ENCODE data around the gene CD8B. TPM values are rescaled to one million over a fixed set of nuclear protein-coding genes. Genes with fewer than 3 reads are reported as not detected.

CD8B gene
- polyA plus RNA-seq, 1 donor from 2014 or later, result not detected

DNA sequence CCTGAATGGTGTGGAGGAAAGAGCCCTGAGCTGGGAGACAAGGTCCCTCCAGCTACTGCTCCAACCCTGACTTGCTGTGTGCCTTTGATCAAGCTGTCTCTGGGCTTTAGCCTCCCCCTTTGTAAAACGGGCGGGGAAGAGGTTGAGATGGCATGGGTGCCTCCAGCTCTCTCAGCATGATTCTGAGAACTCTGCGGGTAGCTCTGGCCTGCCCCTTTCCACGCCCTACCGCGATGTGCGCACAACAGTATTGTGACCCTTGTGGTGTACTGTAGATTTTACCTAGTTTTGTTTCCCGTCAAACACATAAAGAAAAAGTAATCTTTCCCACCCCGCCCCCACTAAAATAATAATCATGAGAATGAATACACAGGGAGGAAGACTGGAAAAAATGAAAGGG, 76.2 kb downstream of the CD8B start:
- Histone ChIP-seq H3K4me3 (ENCODE audit: low read length) (no peak overlapping the region), H4K20me1 (ENCODE audit: insufficient read depth) (no peaks in the 10 kb centered on the region), H3K9me3 (ENCODE audit: low read length) (no peaks in the 10 kb centered on the region), H2AFZ (ENCODE audit: low read depth, low read length) (no peak overlapping the region), H3F3A (ENCODE audit: insufficient read depth, low read length, poor library complexity, severe bottlenecking) (no peaks in the 10 kb centered on the region), H3K9me2 (ENCODE audit: insufficient read depth, low read length) (no peaks in the 10 kb centered on the region), H3K36me3 (ENCODE audit: insufficient read depth, low read length) (no peaks in the 10 kb centered on the region), H3K9ac (ENCODE audit: low read length) (no peak overlapping the region), H3K27me3 (ENCODE audit: insufficient read depth, low read depth, low read length) (peaks cover 34% of the 10 kb centered on the region), H3K79me2 (replicated peaks; ENCODE audit: insufficient read depth, low read length) (no peaks in the 10 kb centered on the region), H3K4me2 (ENCODE audit: low read length) (no peak overlapping the region), H3K27ac (ENCODE audit: low read length) (no peak overlapping the region)
- TF ChIP-seq MXI1 (conservative IDR thresholded peaks at IDR 0.05; ENCODE audit: poor library complexity, severe bottlenecking), result no peak
- TF ChIP-seq EZH2 (IDR thresholded peaks at IDR 0.05; ENCODE audit: borderline replicate concordance, insufficient read depth, low read length, poor library complexity, severe bottlenecking), result no peak
- TF ChIP-seq REST (IDR thresholded peaks at IDR 0.05; ENCODE audit: borderline replicate concordance), result no peak
- TF ChIP-seq RAD21 (conservative IDR thresholded peaks at IDR 0.05), result no peak
- no peak for TF ChIP-seq POLR2AphosphoS5 (IDR thresholded peaks at IDR 0.05)
- TF ChIP-seq SMC3 (conservative IDR thresholded peaks at IDR 0.05; ENCODE audit: poor library complexity), result no peak
- no peak for TF ChIP-seq EP300 (conservative IDR thresholded peaks at IDR 0.05; ENCODE audit: poor library complexity, severe bottlenecking)
- TF ChIP-seq, protein P1, sequence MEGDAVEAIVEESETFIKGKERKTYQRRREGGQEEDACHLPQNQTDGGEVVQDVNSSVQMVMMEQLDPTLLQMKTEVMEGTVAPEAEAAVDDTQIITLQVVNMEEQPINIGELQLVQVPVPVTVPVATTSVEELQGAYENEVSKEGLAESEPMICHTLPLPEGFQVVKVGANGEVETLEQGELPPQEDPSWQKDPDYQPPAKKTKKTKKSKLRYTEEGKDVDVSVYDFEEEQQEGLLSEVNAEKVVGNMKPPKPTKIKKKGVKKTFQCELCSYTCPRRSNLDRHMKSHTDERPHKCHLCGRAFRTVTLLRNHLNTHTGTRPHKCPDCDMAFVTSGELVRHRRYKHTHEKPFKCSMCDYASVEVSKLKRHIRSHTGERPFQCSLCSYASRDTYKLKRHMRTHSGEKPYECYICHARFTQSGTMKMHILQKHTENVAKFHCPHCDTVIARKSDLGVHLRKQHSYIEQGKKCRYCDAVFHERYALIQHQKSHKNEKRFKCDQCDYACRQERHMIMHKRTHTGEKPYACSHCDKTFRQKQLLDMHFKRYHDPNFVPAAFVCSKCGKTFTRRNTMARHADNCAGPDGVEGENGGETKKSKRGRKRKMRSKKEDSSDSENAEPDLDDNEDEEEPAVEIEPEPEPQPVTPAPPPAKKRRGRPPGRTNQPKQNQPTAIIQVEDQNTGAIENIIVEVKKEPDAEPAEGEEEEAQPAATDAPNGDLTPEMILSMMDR (IDR thresholded peaks at IDR 0.05; ENCODE audit: poor library complexity, severe bottlenecking), result no peak
- no peak for TF ChIP-seq TAF1 (IDR thresholded peaks at IDR 0.05; ENCODE audit: low read depth)

- no peaks in the 10 kb centered on the region for H3K36me3 ChIP-seq (ENCODE audit: insufficient read depth, low read length)
- H3K27ac ChIP-seq (ENCODE audit: low read length), result no peak overlapping the region
- H3K9ac ChIP-seq (ENCODE audit: low read length), result no peak overlapping the region
- no peaks in the 10 kb centered on the region for H3K9me3 ChIP-seq (ENCODE audit: low read length)
- no peak overlapping the region for H3K4me3 ChIP-seq (ENCODE audit: low read length)
- H4K20me1 ChIP-seq (ENCODE audit: insufficient read depth), result no peaks in the 10 kb centered on the region
- H3F3A ChIP-seq (ENCODE audit: insufficient read depth, low read length, poor library complexity, severe bottlenecking), result no peaks in the 10 kb centered on the region
- H2AFZ ChIP-seq (ENCODE audit: low read depth, low read length), result no peak overlapping the region
- H3K27me3 ChIP-seq (ENCODE audit: insufficient read depth, low read depth, low read length), result peaks cover 17% of the 10 kb centered on the region
- no peak overlapping the region for H3K4me2 ChIP-seq (ENCODE audit: low read length)
- H3K9me2 ChIP-seq (ENCODE audit: insufficient read depth, low read length), result no peaks in the 10 kb centered on the region
- TF ChIP-seq EP300 (conservative IDR thresholded peaks at IDR 0.05; ENCODE audit: poor library complexity, severe bottlenecking), result no peak
- no peak for TF ChIP-seq MXI1 (conservative IDR thresholded peaks at IDR 0.05; ENCODE audit: poor library complexity, severe bottlenecking)
- TF ChIP-seq SMC3 (conservative IDR thresholded peaks at IDR 0.05; ENCODE audit: poor library complexity), result no peak
- TF ChIP-seq, protein P1 (IDR thresholded peaks at IDR 0.05; ENCODE audit: poor library complexity, severe bottlenecking), result no peak
- TF ChIP-seq EZH2 (IDR thresholded peaks at IDR 0.05; ENCODE audit: borderline replicate concordance, insufficient read depth, low read length, poor library complexity, severe bottlenecking), result no peak
- TF ChIP-seq POLR2AphosphoS5 (IDR thresholded peaks at IDR 0.05), result no peak
- no peak for TF ChIP-seq REST (IDR thresholded peaks at IDR 0.05; ENCODE audit: borderline replicate concordance)
- H3K79me2 ChIP-seq (replicated peaks; ENCODE audit: insufficient read depth, low read length), result no peaks in the 10 kb centered on the region
Observed at GRCh38 chr2:86783615-86784339, 77.9 kb downstream of the CD8B start.

All from neural cell (in vitro differentiated cells).